PC-3 (cell line): ENCODE data around the gene ALCAM. TPM values are rescaled to one million over a fixed set of nuclear protein-coding genes. Genes with fewer than 3 reads are reported as not detected.

Source experiments
- ATAC-seq: fragments of 200-7000 bp; cut with Tn5 transposase; 2 replicates; pipeline ENCODE4 v1.9.1; 2020; ENCODE audit warnings: mild to moderate bottlenecking, moderate library complexity
- BruUV-seq: library from RNA; stranded (reverse); fragments of 400-500 nt; replicated peaks from 2 replicates; lab custom pipeline; 2021; lab: Mats Ljungman, UMichigan
- CTCF ChIA-PET: fragments of 300-600 bp; sonication (Branson Sonifier 250); formaldehyde crosslinking; loops from one replicate; lab custom pipeline; 2022; ENCODE audit warnings: antibody characterized with exemption; lab: Charles Lee
- POLR2A ChIA-PET: fragments of 300-600 bp; sonication (Branson Sonifier 250); formaldehyde crosslinking; loops from one replicate; lab custom pipeline; 2022; ENCODE audit warnings: antibody characterized with exemption; ENCODE audit not compliant: unreplicated experiment; lab: Charles Lee
- DNase-seq: peaks from one replicate; pipeline ENCODE4 v3.0.0-alpha.2; 2015
- H2AFZ ChIP-seq: fragments of 300-600 bp; sonication (generic); 2 replicates; pipeline ENCODE4 v1.6.0; 2016; ENCODE audit warnings: antibody characterized with exemption, low read length
- H3F3A ChIP-seq: fragments of 300-600 bp; sonication (generic); one replicate; pipeline ENCODE4 v1.6.0; 2017; ENCODE audit warnings: antibody characterized with exemption, low read length, control low read depth, mild to moderate bottlenecking; ENCODE audit not compliant: unreplicated experiment
- H3K27ac ChIP-seq: fragments of 300-600 bp; sonication (generic); 2 replicates; pipeline ENCODE4 v1.5.1; 2016; ENCODE audit warnings: mild to moderate bottlenecking, low read length
- H3K27me3 ChIP-seq: fragments of 300-600 bp; sonication (generic); 2 replicates; pipeline ENCODE4 v1.6.1; 2016; ENCODE audit warnings: low read length, mixed read lengths
- H3K36me3 ChIP-seq: fragments of 300-600 bp; sonication (generic); 2 replicates; pipeline ENCODE4 v1.6.1; 2016; ENCODE audit warnings: low read depth, mixed run types, low read length, mixed read lengths
- H3K4me1 ChIP-seq: fragments of 300-600 bp; sonication (generic); 2 replicates; pipeline ENCODE4 v1.5.1; 2016; ENCODE audit warnings: low read length; ENCODE audit not compliant: insufficient read depth
- H3K4me2 ChIP-seq: fragments of 300-600 bp; sonication (generic); 2 replicates; pipeline ENCODE4 v1.6.0; 2016; ENCODE audit warnings: low read length
- H3K4me3 ChIP-seq: fragments of 300-600 bp; sonication (generic); 2 replicates; pipeline ENCODE4 v1.5.1; 2016; ENCODE audit warnings: mild to moderate bottlenecking, low read length, mixed read lengths
- H3K79me2 ChIP-seq: fragments of 300-600 bp; sonication (generic); 2 replicates; pipeline ENCODE4 v1.6.1; 2017; ENCODE audit warnings: low read length, mixed read lengths
- H3K9ac ChIP-seq: fragments of 300-600 bp; sonication (generic); 2 replicates; pipeline ENCODE4 v1.6.0; 2016; ENCODE audit warnings: mild to moderate bottlenecking, low read length
- H3K9me2 ChIP-seq: fragments of 300-600 bp; sonication (generic); replicated peaks from 2 replicates; pipeline ENCODE4 v1.6.1; 2016; ENCODE audit warnings: mixed run types, low read length, mixed read lengths
- H3K9me3 ChIP-seq: fragments of 300-600 bp; sonication (generic); 2 replicates; pipeline ENCODE4 v1.6.1; 2016; ENCODE audit warnings: low read length, mixed read lengths
- H4K20me1 ChIP-seq: fragments of 300-600 bp; sonication (generic); 2 replicates; pipeline ENCODE4 v1.6.1; 2016; ENCODE audit warnings: low read length, mixed read lengths
- CTCF ChIP-seq: fragments of 300-600 bp; sonication (generic); conservative IDR thresholded peaks from 2 replicates; pipeline ENCODE4 v1.5.1; 2017; ENCODE audit warnings: antibody characterized with exemption, low read depth, mild to moderate bottlenecking, low read length
- EZH2 ChIP-seq: fragments of 300-600 bp; sonication (generic); IDR thresholded peaks from one replicate; pipeline ENCODE4 v1.6.1; 2017; ENCODE audit warnings: antibody characterized with exemption, mild to moderate bottlenecking, low read length; ENCODE audit not compliant: unreplicated experiment
- EZH2phosphoT487 ChIP-seq: fragments of 300-600 bp; sonication (generic); IDR thresholded peaks from 2 replicates; pipeline ENCODE4 v1.6.1; 2018; ENCODE audit warnings: mild to moderate bottlenecking, antibody characterized with exemption, low read length, borderline replicate concordance
- intact Hi-C: fragments of 100-400 bp; cut with micrococcal nuclease; formaldehyde crosslinking; loops from 2 replicates; pipeline ENCODE4 v1.9.0; 2023
- total RNA-seq: library from RNA; depleted of rRNA; stranded (reverse); fragments of >200 nt; gene quantifications from 2 replicates; pipeline ENCODE4 v1.2.3, GENCODE V29; 2014

Gene ALCAM
- total RNA-seq, 1 experiment from 2014 or later, result 169 TPM

GRCh38 chr3:105322570-105323273, 44.0 kb upstream of the ALCAM start:
- Histone ChIP-seq H3K36me3 (no peaks in the 10 kb centered on the region), H2AFZ (no peak overlapping the region), H3K9ac (no peak overlapping the region), H3K79me2 (no peaks in the 10 kb centered on the region), H3K27ac (no peak overlapping the region), H3K9me2 (no peaks in the 10 kb centered on the region), H3K27me3 (no peaks in the 10 kb centered on the region), H4K20me1 (no peaks in the 10 kb centered on the region), H3F3A (no peaks in the 10 kb centered on the region), H3K4me2 (no peak overlapping the region), H3K9me3 (no peaks in the 10 kb centered on the region), H3K4me3 (no peak overlapping the region), H3K4me1 (peaks cover 7% of the 10 kb centered on the region)
- ChIA-PET POLR2A (no interaction called here), CTCF (no interaction called here)
- intact Hi-C loops, result no loop called here
- no peak for DNase-seq
- no TSS peak for BruUV-seq
- TF ChIP-seq CTCF (no peak), EZH2 (no peak), EZH2phosphoT487 (no peak)
- ATAC-seq, result no peak

DNA sequence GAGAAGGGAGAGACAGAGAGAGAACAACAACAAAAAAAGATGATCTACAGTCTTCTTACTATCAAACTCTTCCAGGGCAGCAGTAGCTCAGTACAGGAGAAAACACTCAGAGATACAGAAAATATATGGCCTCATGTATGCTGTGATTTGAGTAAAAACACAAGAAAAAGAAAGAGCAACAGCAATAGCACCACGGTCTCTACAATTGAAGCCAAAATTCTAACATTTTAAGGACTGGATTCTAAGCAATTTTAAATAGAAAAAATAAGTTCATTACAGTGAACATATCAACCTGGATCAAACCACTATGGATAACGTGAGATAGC, 43.5 kb upstream of the ALCAM start:
- H3K4me2 ChIP-seq, result no peak overlapping the region
- DNase-seq (no peak), ATAC-seq (no peak)
- ChIA-PET POLR2A (no interaction called here), CTCF (no interaction called here)
- H3K9ac ChIP-seq, result no peak overlapping the region
- intact Hi-C loops, result no loop called here
- H3K9me3 ChIP-seq, result no peaks in the 10 kb centered on the region
- H3K36me3 ChIP-seq, result no peaks in the 10 kb centered on the region
- H3K79me2 ChIP-seq, result no peaks in the 10 kb centered on the region
- H3K4me1 ChIP-seq, result peaks cover 12% of the 10 kb centered on the region
- no peaks in the 10 kb centered on the region for H4K20me1 ChIP-seq
- H3K27ac ChIP-seq, result no peak overlapping the region
- TF ChIP-seq EZH2 (no peak), CTCF (no peak), EZH2phosphoT487 (no peak)
- no peaks in the 10 kb centered on the region for H3K27me3 ChIP-seq
- BruUV-seq, result no TSS peak
- no peaks in the 10 kb centered on the region for H3F3A ChIP-seq
- H3K9me2 ChIP-seq, result no peaks in the 10 kb centered on the region
- H2AFZ ChIP-seq, result no peak overlapping the region
- no peak overlapping the region for H3K4me3 ChIP-seq

DNA sequence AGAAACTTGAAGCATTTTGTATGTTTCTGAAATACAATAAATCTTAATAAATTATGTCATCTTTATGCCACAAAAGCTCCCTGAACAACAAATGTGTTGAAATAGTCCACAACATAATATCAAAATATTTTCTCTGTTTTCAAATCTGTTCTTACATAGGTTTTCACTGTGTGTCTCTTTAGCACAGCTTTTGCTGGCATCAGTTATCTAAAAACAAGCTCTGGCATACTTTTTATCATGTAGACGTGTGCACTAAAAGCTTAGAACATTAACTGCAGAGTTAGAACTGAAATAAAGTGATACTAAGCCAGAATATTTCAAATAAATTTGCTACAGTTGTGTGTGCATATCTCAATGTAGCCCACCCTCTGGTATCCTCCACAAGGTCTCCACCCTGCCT, 41.8 kb upstream of the ALCAM start:
- Histone ChIP-seq H3K4me3 (no peak overlapping the region), H3F3A (no peaks in the 10 kb centered on the region), H3K27ac (no peak overlapping the region), H3K4me1 (peaks cover 18% of the 10 kb centered on the region), H2AFZ (no peak overlapping the region), H3K36me3 (no peaks in the 10 kb centered on the region), H3K9me2 (no peaks in the 10 kb centered on the region), H3K4me2 (no peak overlapping the region), H3K79me2 (no peaks in the 10 kb centered on the region), H3K9ac (no peak overlapping the region), H3K27me3 (no peaks in the 10 kb centered on the region), H3K9me3 (no peaks in the 10 kb centered on the region), H4K20me1 (no peaks in the 10 kb centered on the region)
- POLR2A ChIA-PET, result no interaction called here
- TF ChIP-seq EZH2phosphoT487 (no peak), EZH2 (no peak), CTCF (no peak)
- CTCF ChIA-PET, result no interaction called here
- no peak for DNase-seq
- intact Hi-C loops, result no loop called here
- no TSS peak for BruUV-seq
- no peak for ATAC-seq
